Ovary (tissue), 3 donors: ENCODE measurements around the gene KCND3.

Experiments used
- EP300 ChIP-seq: sonication (generic); formaldehyde crosslinking; IDR thresholded peaks from one replicate; pipeline ENCODE4 v1.6.1; 2017; ENCODE audit warnings: antibody characterized with exemption
- POLR2A ChIP-seq: fragments of 450-650 bp; IDR thresholded peaks from one replicate; pipeline ENCODE4 v1.6.1; 2017; ENCODE audit warnings: antibody characterized with exemption, mild to moderate bottlenecking, moderate library complexity
- TF ChIP-seq, protein P1 (sequence below), 3 donors: fragments of 450-650 bp in 2 of 3; fragments of 200-600 bp in 1 of 3; IDR thresholded peaks; one replicate each; pipeline versions ENCODE4 v1.5.1 to v1.8.0; 2016 to 2022; ENCODE audit warnings: antibody characterized with exemption in 3 of 3, mild to moderate bottlenecking in 1 of 3
- donor health status: DM: no; HTN: no; CAD: no.

DNA sequence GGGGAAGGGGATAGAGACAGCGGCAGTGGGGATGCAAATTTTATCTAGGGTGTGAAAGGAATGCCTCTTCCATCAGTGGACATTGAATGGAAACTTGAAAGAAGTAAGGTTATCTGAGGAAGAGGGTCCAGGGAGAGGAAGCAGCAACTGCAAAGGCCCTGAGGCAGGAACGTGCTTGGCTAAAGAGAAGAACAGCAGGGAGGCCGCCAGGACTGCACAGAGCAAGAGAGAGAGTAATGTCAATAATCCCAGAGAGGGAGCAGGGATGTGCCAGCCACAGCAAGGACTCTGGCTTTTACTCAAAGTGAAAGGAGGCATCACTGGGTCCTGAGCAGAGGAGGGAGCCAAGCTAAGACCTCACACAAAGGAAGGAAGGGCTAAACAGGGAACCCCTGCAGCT lies 50.9 kb downstream of the KCND3 start:
- TF ChIP-seq, protein P1, sequence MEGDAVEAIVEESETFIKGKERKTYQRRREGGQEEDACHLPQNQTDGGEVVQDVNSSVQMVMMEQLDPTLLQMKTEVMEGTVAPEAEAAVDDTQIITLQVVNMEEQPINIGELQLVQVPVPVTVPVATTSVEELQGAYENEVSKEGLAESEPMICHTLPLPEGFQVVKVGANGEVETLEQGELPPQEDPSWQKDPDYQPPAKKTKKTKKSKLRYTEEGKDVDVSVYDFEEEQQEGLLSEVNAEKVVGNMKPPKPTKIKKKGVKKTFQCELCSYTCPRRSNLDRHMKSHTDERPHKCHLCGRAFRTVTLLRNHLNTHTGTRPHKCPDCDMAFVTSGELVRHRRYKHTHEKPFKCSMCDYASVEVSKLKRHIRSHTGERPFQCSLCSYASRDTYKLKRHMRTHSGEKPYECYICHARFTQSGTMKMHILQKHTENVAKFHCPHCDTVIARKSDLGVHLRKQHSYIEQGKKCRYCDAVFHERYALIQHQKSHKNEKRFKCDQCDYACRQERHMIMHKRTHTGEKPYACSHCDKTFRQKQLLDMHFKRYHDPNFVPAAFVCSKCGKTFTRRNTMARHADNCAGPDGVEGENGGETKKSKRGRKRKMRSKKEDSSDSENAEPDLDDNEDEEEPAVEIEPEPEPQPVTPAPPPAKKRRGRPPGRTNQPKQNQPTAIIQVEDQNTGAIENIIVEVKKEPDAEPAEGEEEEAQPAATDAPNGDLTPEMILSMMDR (IDR thresholded peaks at IDR 0.05): no peak
- TF ChIP-seq POLR2A (no peak), EP300 (no peak)
